Neural cell (in vitro differentiated cells): ENCODE measurements around the gene TCN1.
"Not testable (repeated sequence)": the region's sequence is repeated elsewhere in the genome, so short reads cannot be mapped to it uniquely, and the experiment has no call there.

Source experiments
- EZH2 ChIP-seq: fragments of 200-600, 300-800 bp; shearing (Covaris generic), sonication (generic); IDR thresholded peaks from 2 replicates; pipeline ENCODE4 v1.6.1; 2014; ENCODE audit warnings: antibody characterized with exemption, low read length, borderline replicate concordance, mild to moderate bottlenecking; ENCODE audit not compliant: insufficient read depth, poor library complexity, severe bottlenecking
- POLR2AphosphoS5 ChIP-seq: IDR thresholded peaks from 2 replicates; pipeline ENCODE4 v1.6.1; 2012
- SMC3 ChIP-seq: fragments of 450-650 bp; conservative IDR thresholded peaks from 2 replicates; pipeline ENCODE4 v1.6.1; 2014; ENCODE audit warnings: antibody characterized with exemption, mild to moderate bottlenecking, moderate library complexity; ENCODE audit not compliant: poor library complexity
- TF ChIP-seq, protein P1 (sequence below): fragments of 450-650 bp; IDR thresholded peaks from 2 replicates; pipeline ENCODE4 v1.5.1; 2014; ENCODE audit warnings: antibody characterized with exemption, mild to moderate bottlenecking, moderate library complexity; ENCODE audit not compliant: poor library complexity, severe bottlenecking

DNA sequence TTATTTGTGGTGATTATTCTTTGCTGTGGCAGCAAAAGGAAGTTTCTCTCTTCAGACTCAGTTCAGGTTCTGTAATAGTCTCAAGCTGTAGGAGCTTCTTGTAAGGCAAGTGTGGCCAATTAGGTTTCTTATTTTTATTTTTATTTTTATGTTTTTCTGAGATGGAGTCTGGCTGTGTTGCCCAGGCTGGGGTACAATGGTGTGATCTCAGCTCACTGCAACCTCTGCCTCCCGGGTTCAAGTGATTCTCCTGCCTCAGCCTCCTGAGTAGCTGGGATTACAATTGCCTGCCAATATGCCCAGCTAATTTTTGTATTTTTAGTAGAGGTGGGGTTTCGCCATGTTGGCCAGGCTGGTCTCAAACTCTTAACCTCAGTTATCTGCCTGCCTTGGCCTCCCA, 16.7 kb downstream of the TCN1 start:
- TF ChIP-seq, protein P1, sequence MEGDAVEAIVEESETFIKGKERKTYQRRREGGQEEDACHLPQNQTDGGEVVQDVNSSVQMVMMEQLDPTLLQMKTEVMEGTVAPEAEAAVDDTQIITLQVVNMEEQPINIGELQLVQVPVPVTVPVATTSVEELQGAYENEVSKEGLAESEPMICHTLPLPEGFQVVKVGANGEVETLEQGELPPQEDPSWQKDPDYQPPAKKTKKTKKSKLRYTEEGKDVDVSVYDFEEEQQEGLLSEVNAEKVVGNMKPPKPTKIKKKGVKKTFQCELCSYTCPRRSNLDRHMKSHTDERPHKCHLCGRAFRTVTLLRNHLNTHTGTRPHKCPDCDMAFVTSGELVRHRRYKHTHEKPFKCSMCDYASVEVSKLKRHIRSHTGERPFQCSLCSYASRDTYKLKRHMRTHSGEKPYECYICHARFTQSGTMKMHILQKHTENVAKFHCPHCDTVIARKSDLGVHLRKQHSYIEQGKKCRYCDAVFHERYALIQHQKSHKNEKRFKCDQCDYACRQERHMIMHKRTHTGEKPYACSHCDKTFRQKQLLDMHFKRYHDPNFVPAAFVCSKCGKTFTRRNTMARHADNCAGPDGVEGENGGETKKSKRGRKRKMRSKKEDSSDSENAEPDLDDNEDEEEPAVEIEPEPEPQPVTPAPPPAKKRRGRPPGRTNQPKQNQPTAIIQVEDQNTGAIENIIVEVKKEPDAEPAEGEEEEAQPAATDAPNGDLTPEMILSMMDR, result not testable (repeated sequence)
- not testable (repeated sequence) for TF ChIP-seq SMC3, EZH2, POLR2AphosphoS5
